Bronchial epithelial cell (primary cell): ENCODE data around the gene CUL3. TPM values are rescaled to one million over a fixed set of nuclear protein-coding genes. Genes with fewer than 3 reads are reported as not detected.
A peak's percentile ranks its signal among the peaks of the same experiment; 100 is the strongest.
"Not testable (repeated sequence)": the region's sequence is repeated elsewhere in the genome, so short reads cannot be mapped to it uniquely, and the experiment has no call there.

Source experiments
- DNase-seq: peaks from one replicate; pipeline ENCODE4 v3.0.0-alpha.2; 2010; ENCODE audit warnings: low read depth
- FAIRE-seq: peaks from 2 replicates; lab custom pipeline; 2011; peaks lifted over from hg19 to GRCh38; lab: Jason Lieb, UNC
- H3K27me3 ChIP-seq: 2 replicates; pipeline ENCODE4 v1.5.1; 2011; ENCODE audit warnings: low read length; ENCODE audit not compliant: control insufficient read depth, insufficient read depth
- H3K36me3 ChIP-seq: 2 replicates; pipeline ENCODE4 v1.5.1; 2011; ENCODE audit warnings: low read length; ENCODE audit not compliant: control insufficient read depth, insufficient read depth
- H3K4me3 ChIP-seq: 2 replicates; pipeline ENCODE4 v1.5.1; 2011; ENCODE audit warnings: mild to moderate bottlenecking, low read depth, low read length, control low read depth
- total RNA-seq: library from RNA; depleted of rRNA; stranded (reverse); fragments of >200 nt; gene quantifications from 2 replicates; pipeline ENCODE4 v1.2.1, GENCODE V29; 2014
- TF ChIP-seq, protein P1 (sequence below): IDR thresholded peaks from 2 replicates; pipeline ENCODE4 v1.5.1; 2011; ENCODE audit warnings: mild to moderate bottlenecking, moderate library complexity, low read length, control low read depth, inconsistent platforms; ENCODE audit not compliant: insufficient read depth, severe bottlenecking

The CUL3 gene
- total RNA-seq, 1 donor from 2014 or later = 53.7 TPM

DNA sequence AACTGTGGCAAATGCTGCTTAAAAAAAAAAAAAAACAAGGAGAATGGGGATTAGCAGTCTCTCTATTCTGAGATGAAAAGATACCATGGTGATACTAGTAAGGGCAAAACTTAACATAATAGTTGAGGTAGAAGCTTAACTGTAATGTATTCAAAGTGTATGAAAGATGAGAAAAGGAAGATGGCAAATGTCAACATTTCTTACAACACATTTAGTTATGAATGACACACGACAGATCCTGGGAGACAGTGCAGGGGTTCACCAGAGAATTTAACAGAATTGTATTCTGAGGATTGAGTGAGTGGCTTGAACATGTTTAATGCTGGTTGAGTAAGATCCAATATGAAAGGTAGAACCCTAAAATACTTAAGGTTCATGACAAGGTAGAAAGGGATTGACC lies 52.7 kb downstream of the CUL3 start:
- H3K36me3 ChIP-seq = peaks cover 3% of the 10 kb centered on the region

DNA sequence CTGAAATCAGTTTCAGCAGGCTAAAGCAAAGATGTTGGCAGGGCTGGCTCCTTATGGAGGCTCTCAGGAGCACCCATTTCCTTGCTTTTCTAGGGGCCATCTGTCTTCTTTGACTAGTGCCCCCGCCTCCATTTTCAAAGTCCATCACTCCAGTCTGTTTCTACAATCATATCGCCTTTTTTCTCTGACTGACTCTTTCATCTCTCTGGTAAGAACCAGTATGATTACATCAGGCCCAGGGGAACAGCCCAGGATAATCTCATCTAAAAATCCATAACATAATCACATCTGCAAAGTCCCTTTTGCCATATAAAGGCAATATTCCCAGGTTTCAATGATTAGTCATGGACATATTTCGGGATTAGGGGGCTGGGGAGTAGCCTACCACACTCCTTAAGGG lies 57.0 kb downstream of the CUL3 start:
- Histone ChIP-seq H3K36me3 (no peaks in the 10 kb centered on the region), H3K27me3 (no peaks in the 10 kb centered on the region), H3K4me3 (no peak overlapping the region)
- no peak for FAIRE-seq
- TF ChIP-seq, protein P1, sequence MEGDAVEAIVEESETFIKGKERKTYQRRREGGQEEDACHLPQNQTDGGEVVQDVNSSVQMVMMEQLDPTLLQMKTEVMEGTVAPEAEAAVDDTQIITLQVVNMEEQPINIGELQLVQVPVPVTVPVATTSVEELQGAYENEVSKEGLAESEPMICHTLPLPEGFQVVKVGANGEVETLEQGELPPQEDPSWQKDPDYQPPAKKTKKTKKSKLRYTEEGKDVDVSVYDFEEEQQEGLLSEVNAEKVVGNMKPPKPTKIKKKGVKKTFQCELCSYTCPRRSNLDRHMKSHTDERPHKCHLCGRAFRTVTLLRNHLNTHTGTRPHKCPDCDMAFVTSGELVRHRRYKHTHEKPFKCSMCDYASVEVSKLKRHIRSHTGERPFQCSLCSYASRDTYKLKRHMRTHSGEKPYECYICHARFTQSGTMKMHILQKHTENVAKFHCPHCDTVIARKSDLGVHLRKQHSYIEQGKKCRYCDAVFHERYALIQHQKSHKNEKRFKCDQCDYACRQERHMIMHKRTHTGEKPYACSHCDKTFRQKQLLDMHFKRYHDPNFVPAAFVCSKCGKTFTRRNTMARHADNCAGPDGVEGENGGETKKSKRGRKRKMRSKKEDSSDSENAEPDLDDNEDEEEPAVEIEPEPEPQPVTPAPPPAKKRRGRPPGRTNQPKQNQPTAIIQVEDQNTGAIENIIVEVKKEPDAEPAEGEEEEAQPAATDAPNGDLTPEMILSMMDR = no peak
- no peak for DNase-seq

More for the DNA sequence above, 52.7 kb downstream of the CUL3 start:
- TF ChIP-seq, protein P1 = no peak
- FAIRE-seq (no peak), DNase-seq (no peak)
- Histone ChIP-seq H3K27me3 (no peaks in the 10 kb centered on the region), H3K4me3 (no peak overlapping the region)

DNA sequence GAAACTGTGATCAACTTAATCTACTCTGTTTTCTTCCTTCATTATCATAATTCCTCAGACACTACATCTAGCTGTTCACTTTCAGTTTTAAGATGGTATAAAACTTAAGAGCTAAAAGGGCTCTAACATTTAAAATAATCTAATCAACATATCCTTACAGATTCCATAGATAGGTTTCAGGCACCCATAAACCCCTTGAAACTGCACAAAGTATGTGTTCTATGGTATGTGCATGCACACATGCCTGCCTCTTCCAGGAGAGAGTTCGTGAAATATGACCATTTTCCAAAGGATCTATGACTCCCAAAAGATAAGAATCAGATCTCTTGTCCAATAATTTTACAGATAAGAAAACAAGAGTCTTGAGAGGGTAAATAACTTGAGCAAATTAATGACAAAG lies 59.4 kb downstream of the CUL3 start:
- Histone ChIP-seq H3K36me3 (no peaks in the 10 kb centered on the region), H3K4me3 (no peak overlapping the region), H3K27me3 (no peaks in the 10 kb centered on the region)
- DNase-seq (no peak), FAIRE-seq (no peak)
- TF ChIP-seq, protein P1 = no peak

DNA sequence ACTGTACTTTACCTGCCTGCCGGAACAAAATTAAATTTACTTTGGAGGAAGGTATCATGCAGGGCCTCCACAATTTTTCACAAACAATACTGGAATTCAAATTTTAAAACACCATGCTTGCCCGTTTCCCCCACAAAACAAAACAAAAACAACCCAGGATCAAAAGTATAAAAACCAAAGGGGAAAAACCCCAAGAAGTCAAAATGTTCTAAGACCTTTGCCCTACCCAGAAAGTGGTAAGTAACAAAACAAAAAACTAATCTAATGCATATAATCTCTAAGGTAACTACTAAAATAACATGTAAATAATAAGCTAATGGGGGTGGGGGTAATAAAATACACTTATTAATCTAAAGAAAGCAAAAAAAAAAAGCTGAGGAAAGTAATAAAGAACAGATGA lies 60.5 kb downstream of the CUL3 start:
- H3K27me3 ChIP-seq = no peaks in the 10 kb centered on the region
- DNase-seq (no peak), FAIRE-seq (no peak)
- no peak overlapping the region for H3K4me3 ChIP-seq
- TF ChIP-seq, protein P1 = no peak
- H3K36me3 ChIP-seq = no peaks in the 10 kb centered on the region

DNA sequence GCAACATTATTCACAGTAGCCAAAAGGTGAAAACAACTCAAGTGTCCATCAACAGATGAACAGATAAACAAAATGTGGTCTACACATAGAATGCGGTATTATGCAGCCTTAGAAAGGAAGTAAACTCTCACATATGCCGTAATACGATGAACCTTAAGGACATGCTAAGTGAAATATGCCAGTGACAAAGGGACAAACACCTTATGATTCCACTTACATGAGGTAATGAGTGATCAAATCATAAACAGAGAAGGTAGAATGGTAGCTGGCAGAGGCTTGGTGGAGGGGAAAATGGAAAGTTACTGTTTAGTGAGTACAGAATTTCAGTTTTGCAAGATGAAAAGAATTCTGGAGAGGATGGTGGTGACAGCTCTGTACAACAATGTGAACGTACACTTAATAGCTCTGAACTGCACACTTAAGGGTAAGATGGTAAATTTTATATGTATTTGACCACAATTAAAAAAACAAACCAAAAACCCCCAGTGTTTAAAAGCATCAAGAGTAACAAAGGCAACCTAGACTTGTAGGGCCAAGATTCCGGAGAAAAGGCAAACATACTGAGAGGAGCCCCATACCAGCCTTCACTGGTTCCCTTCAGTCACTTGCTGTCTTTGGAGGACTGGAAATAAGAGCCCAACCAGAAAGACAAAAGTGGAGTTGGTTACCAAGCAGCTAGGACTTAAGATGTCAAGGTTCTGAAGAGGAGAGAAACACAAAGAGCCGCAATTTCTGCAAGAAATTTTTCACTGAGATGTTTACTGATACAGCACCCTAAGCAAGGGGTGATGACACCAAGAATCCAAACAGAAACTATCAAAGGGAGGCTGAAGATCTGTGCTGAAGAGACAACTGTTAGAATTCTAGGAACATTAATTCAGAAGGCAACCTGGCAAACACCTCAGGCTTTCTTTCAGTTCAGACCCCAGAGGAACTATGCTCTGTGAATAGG lies 61.3 kb downstream of the CUL3 start:
- no peaks in the 10 kb centered on the region for H3K27me3 ChIP-seq
- peak; percentile 34 for DNase-seq
- H3K4me3 ChIP-seq = no peak overlapping the region
- no peaks in the 10 kb centered on the region for H3K36me3 ChIP-seq
- TF ChIP-seq, protein P1 = no peak
- no peak for FAIRE-seq

DNA sequence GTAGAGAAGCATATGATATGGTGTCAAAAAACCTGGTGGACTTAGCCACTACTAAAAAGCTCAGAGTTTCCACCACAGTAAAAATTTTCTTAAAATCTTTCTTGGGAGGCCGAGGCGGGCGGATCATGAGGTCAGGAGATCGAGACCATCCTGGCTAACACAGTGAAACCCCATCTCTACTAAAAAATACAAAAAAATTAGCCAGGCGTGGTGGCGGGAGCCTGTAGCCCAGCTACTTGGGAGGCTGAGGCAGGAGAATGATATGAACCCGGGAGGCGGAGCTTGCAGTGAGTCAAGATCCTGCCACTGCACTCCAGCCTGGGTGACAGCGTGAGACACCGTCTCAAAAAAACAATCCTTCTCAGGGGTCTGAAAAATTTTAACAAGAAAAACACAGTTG lies 62.7 kb downstream of the CUL3 start:
- not testable (repeated sequence) for H3K4me3 ChIP-seq, FAIRE-seq, H3K27me3 ChIP-seq, H3K36me3 ChIP-seq, DNase-seq
